Measurements from ENCODE around the gene CHN1.

CHN1 gene

DNA sequence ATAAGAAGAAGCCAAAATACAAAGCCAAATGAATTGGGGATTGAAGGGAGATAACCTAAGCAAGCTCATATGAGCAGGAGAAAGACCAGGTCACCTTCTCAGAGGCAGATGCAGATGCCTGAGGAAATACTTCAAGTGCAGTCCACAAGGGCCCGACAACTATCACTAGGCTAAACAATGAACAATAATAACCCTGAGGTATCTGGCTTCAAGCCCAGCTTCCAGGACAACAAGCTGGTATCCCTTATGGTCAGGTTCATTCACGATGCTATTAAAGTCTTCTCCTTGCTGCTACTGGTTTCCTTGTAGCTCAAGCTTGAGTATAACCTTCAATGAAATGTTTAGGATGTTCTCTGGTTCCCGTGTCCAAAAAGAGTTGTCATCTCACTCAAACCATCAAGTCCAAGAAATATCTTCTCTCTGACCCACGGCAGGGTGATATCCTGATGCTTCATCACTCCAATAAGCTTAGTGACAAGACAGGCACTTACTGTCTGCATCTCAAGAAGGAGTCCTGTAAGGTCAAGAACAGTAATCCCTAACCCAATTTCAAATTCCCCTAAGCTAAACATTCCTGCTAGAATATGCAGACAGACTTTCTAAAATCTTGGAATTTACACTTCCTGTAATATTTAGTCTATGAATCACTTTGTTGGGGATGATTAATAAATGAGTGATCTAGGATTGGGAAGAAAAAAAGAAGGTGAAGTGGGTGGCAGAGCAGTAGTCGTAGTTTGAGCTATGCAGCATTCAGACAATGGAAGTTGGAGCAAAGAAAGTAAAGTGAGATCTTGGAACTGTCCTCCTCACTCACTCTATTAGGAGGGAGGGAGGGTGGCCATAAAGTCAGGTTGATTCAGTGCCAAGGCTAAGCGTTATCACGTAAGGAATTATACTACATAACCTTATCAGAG, 33.1 kb downstream of the CHN1 start:
- TF ChIP-seq, protein P1, sequence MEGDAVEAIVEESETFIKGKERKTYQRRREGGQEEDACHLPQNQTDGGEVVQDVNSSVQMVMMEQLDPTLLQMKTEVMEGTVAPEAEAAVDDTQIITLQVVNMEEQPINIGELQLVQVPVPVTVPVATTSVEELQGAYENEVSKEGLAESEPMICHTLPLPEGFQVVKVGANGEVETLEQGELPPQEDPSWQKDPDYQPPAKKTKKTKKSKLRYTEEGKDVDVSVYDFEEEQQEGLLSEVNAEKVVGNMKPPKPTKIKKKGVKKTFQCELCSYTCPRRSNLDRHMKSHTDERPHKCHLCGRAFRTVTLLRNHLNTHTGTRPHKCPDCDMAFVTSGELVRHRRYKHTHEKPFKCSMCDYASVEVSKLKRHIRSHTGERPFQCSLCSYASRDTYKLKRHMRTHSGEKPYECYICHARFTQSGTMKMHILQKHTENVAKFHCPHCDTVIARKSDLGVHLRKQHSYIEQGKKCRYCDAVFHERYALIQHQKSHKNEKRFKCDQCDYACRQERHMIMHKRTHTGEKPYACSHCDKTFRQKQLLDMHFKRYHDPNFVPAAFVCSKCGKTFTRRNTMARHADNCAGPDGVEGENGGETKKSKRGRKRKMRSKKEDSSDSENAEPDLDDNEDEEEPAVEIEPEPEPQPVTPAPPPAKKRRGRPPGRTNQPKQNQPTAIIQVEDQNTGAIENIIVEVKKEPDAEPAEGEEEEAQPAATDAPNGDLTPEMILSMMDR (IDR thresholded peaks at IDR 0.05) = no peak

DNA sequence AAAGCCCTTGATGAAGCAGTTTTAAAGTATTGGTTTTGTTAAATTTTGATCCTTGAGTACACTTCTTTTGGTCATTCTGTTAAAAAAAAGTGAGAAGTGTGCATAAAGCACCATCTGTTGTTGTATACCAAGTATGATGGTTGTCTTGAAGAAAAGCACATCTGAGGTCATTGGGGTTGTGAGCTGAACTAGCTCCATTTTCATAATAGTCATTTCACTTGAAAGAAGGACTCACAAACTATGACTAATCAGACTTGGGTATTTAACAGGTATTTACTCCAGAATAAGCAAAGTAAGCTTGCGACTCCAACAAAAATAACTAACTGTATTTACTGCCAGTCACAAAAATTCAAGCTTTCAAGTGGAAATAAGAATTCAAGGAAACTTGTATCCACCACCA, 35.1 kb downstream of the CHN1 start:
- TF ChIP-seq, protein P1 (IDR thresholded peaks at IDR 0.05) = no peak

DNA sequence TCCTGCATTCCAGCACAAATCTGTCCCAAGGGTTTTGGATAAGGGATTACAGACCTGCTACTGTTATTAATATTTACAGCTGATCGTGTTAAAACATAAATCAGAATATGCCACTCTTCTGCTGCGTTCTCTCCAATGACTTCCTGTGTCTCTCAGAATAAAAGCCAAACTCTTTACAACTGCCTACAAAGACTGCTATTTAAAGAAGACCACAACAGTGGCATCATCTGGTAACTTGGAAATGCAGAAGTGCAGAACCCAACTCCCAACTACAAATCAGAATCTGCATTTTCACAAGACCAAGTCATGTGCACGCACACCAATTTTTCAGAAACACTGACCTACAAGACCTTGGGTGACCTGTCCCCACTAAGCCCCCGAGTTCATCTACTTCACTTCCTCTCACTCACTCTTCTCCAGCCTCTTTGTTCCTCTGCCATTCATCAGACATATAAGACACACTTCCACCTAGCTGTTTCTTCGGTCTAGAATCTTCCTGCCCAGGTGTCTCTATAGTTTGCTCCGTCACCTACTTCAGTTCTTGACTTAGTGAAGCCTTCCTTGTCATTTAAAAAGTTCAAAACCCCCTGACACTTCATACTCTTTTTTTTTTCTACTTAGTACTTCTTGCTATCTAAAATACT, 36.0 kb downstream of the CHN1 start:
- TF ChIP-seq, protein P1 (IDR thresholded peaks at IDR 0.05) = no peak

DNA sequence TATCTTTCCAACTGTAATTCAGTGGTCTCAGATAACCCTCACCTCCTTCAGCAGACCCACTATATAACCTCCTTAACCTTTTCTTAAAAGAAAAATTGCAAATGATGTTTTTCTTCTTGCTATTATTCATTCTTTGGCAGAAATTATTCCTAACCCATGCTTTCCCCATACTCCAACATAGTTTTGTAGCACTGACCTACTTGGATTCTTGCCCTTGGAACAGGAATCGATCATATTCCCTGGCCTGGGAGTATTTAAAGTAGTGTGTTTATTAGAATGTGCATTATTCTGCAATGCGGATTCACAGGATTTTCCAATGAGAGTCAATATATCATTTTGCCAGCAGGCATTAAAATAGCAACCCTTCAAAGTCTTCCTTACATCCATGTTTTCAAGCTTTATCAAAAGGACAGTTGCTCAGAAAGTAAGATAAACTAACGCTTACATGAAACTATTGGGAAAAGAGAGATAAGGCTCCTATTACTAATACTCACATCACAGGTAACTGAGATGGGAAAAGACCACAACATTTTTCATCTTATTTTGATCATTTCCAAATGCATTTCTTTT, 37.4 kb downstream of the CHN1 start:
- TF ChIP-seq, protein P1 (IDR thresholded peaks at IDR 0.05) = no peak

DNA sequence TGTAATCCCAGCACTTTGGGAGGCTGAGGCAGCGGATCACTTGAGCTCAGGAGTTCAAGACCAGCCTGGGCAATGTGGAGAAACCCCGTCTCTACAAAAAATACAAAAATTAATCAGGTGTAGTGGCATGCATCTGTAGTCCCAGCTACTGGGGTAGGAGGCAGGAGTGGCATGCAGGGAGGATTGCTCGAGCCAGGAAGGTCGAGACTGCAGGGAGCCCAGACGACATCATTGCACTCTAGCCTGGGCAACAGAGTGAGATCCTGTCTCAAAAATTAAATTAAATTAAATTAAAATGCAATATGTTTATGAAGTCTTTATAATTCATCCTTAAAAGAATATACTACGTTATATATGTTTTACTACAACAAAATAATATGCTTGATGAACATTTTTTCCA, 38.1 kb downstream of the CHN1 start:
- TF ChIP-seq, protein P1 (IDR thresholded peaks at IDR 0.05) = no peak

DNA sequence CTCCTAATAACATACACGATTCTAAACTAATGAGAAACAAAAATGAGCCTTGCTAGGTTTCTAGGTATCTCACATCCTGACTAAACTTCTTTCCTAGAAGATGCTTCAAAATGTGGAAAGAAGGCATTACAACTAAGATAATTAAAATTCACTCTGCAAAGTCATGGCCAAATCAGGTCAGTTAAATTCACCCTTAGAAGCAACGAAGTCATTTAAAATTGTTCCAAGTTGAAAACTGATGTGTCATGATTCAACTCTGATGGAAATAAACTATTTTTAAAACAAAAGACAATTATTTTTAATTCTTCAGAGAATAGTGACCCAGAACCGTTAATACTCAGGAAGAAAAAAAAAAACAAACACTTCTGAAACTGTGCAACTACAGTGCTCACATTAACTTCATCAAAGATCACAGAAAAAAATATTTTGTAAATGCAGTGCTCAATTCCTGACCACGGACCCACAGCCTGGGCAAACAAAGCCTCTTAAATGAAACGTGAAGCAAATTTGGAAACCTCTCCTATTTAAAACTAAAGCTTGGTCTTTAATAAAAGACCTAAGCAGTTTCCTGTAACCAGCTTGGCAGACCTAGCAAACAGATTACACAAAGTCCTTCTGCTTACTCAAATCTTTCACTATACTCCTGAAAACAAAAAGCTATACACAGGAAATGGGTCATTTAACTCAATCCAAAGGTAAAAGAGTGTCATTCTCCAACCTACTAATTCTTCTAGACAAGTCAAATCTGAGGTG, 39.0 kb downstream of the CHN1 start:
- TF ChIP-seq, protein P1 (IDR thresholded peaks at IDR 0.05) = no peak

DNA sequence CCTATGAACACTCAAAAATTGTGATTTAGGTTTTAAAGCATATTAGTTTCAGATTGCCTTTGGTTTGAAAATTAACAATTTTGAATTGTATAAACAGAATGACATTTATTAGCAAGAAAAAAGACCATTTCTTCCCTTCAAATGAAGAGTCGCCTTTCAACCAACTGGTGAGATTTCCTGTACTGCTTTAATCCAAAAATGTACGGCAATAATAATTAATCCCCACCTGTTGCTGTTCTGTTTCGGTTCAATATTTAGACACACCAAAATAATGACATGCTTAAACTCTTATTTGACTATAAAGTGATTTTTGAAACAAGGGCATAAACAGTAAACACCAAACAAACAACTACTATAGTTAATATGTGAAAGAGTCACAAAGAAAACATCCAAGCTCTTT, 39.6 kb downstream of the CHN1 start:
- TF ChIP-seq, protein P1 (IDR thresholded peaks at IDR 0.05) = no peak
